CD14-positive monocyte (primary cell): ENCODE results near the gene FAM240A. TPM values are rescaled to one million over a fixed set of nuclear protein-coding genes. Genes with fewer than 3 reads are reported as not detected.
A peak's percentile ranks its signal among the peaks of the same experiment; 100 is the strongest.

Source experiments
- DNase-seq, 3 donors: peaks; one replicate each; pipeline ENCODE4 v3.0.0-alpha.2; 2011 to 2022
- H2AFZ ChIP-seq: 2 replicates; pipeline ENCODE4 v1.6.0; 2012; ENCODE audit warnings: mild to moderate bottlenecking, low read depth, low read length, inconsistent platforms; ENCODE audit not compliant: insufficient read depth, poor library complexity, severe bottlenecking
- H3K27ac ChIP-seq, 2 donors: 1 replicate in 1 of 2; 2 replicates in 1 of 2; pipeline ENCODE4 v1.5.1; 2012 to 2013; ENCODE audit warnings: low read length in 2 of 2, control low read depth in 1 of 2, inconsistent platforms in 1 of 2, low read depth in 1 of 2, mild to moderate bottlenecking in 1 of 2
- H3K27me3 ChIP-seq, 2 donors: one replicate each; pipeline versions ENCODE4 v1.6.0 to v1.6.1; 2011 to 2013; ENCODE audit warnings: low read length in 2 of 2; ENCODE audit not compliant: control insufficient read depth in 2 of 2, insufficient read depth in 2 of 2
- H3K36me3 ChIP-seq, 2 donors: replicated peaks in 1 of 2; 1 replicate in 1 of 2; 2 replicates in 1 of 2; pipeline versions ENCODE4 v1.5.1 to v1.6.1; 2012 to 2013; ENCODE audit warnings: low read length in 2 of 2, control low read depth in 1 of 2, inconsistent platforms in 1 of 2, mild to moderate bottlenecking in 1 of 2; ENCODE audit not compliant: insufficient read depth in 2 of 2, control insufficient read depth in 1 of 2
- H3K4me1 ChIP-seq, 2 donors: 1 replicate in 1 of 2; 2 replicates in 1 of 2; pipeline versions ENCODE4 v1.5.1 to v1.6.1; 2012 to 2013; ENCODE audit warnings: low read length in 2 of 2, control low read depth in 1 of 2, inconsistent platforms in 1 of 2, mild to moderate bottlenecking in 1 of 2, moderate library complexity in 1 of 2; ENCODE audit not compliant: insufficient read depth in 2 of 2, control insufficient read depth in 1 of 2
- H3K4me2 ChIP-seq: replicated peaks from 2 replicates; pipeline ENCODE3; 2012; ENCODE audit warnings: low read length, moderate library complexity, mild to moderate bottlenecking; ENCODE audit not compliant: poor library complexity, severe bottlenecking; ENCODE audit errors: extremely low read depth
- H3K4me3 ChIP-seq, 3 experiments: fragments of 200-600 bp in 1 of 3; sonication (generic) in 1 of 3; replicated peaks in 1 of 3; 1 replicate in 2 of 3; 2 replicates in 1 of 3; pipeline ENCODE4 v1.5.1; 2011 to 2013; ENCODE audit warnings: low read length in 3 of 3, mild to moderate bottlenecking in 3 of 3, control low read depth in 2 of 3, low read depth in 2 of 3, inconsistent platforms in 1 of 3, moderate library complexity in 1 of 3
- H3K79me2 ChIP-seq: 2 replicates; pipeline ENCODE4 v1.6.0; 2012; ENCODE audit warnings: mild to moderate bottlenecking, control low read depth, inconsistent platforms, low read length, moderate library complexity; ENCODE audit not compliant: insufficient read depth
- H3K9ac ChIP-seq: 2 replicates; pipeline ENCODE4 v1.6.0; 2017; ENCODE audit warnings: low read length, mild to moderate bottlenecking; ENCODE audit not compliant: insufficient read depth, poor library complexity, severe bottlenecking
- H3K9me3 ChIP-seq, 2 donors: replicated peaks in 1 of 2; 1 replicate in 1 of 2; 2 replicates in 1 of 2; pipeline versions ENCODE4 v1.5.1 to v1.6.1; 2012 to 2013; ENCODE audit warnings: low read length in 2 of 2, control low read depth in 1 of 2; ENCODE audit not compliant: control insufficient read depth in 1 of 2, insufficient read depth in 1 of 2
- H4K20me1 ChIP-seq: 2 replicates; pipeline ENCODE4 v1.6.0; 2012; ENCODE audit warnings: mild to moderate bottlenecking, low read length, control low read depth, moderate library complexity; ENCODE audit not compliant: insufficient read depth
- H3K27ac Mint-ChIP-seq, 7 donors: one replicate each; pipeline ENCODE4 v1.8.0; 2020; ENCODE audit warnings: mild to moderate bottlenecking in 7 of 7, mixed read lengths in 7 of 7, moderate library complexity in 6 of 7, inconsistent platforms in 2 of 7
- H3K27me3 Mint-ChIP-seq, 3 donors: one replicate each; pipeline ENCODE4 v1.8.0; 2021 to 2022; ENCODE audit warnings: low read depth in 3 of 3, mild to moderate bottlenecking in 3 of 3, mixed read lengths in 3 of 3, moderate library complexity in 3 of 3, inconsistent platforms in 1 of 3
- H3K36me3 Mint-ChIP-seq, 2 donors: one replicate each; pipeline ENCODE4 v1.8.0; 2020; ENCODE audit warnings: mixed read lengths in 2 of 2, inconsistent platforms in 1 of 2, mild to moderate bottlenecking in 1 of 2
- H3K4me1 Mint-ChIP-seq: one replicate; pipeline ENCODE4 v1.8.0; 2020; ENCODE audit warnings: mild to moderate bottlenecking, mixed read lengths
- H3K4me3 Mint-ChIP-seq, 2 donors: one replicate each; pipeline ENCODE4 v1.8.0; 2020; ENCODE audit warnings: mild to moderate bottlenecking in 2 of 2, mixed read lengths in 2 of 2, moderate library complexity in 1 of 2
- H3K9me3 Mint-ChIP-seq, 7 donors: one replicate each; pipeline ENCODE4 v1.8.0; 2020 to 2022; ENCODE audit warnings: mixed read lengths in 7 of 7, mild to moderate bottlenecking in 6 of 7, moderate library complexity in 6 of 7, inconsistent platforms in 2 of 7
- CTCF ChIP-seq: fragments of 200-600 bp; IDR thresholded peaks from one replicate; pipeline ENCODE4 v1.8.0; 2022; ENCODE audit warnings: antibody characterized with exemption, mild to moderate bottlenecking
- WGBS: methylation state at CpG from one replicate; pipeline ENCODE4 v1.1.5; 2013; ENCODE audit warnings: missing lambda C conversion rate; ENCODE audit not compliant: insufficient coverage; 5-methylcytosine and 5-hydroxymethylcytosine counted together
- intact Hi-C, 2 donors: fragments of 100-400 bp; cut with micrococcal nuclease; formaldehyde crosslinking; loops; one replicate each; pipeline versions ENCODE4 v1.15.0 to v1.15.1; 2023
- polyA plus RNA-seq, 3 donors: library from polyadenylated mRNA; depleted of rRNA in 1 of 3; unstranded in 2 of 3; stranded (reverse) in 1 of 3; fragments of 300-500 nt in 2 of 3; fragments of >200 nt in 1 of 3; fragmentation: Illumina TruSeq in 2 of 3; gene quantifications; 1 replicate in 2 of 3; 2 replicates in 1 of 3; pipeline ENCODE4 v1.2.3, GENCODE V29; 2012 to 2021

The FAM240A gene
- polyA plus RNA-seq, 3 donors = not detected

- intact Hi-C loops = no loop called here
- H3K4me3 ChIP-seq = no peak overlapping the region
- Mint-ChIP-seq H3K27me3 (peaks cover 2 to 3% (median 2%) of the 10 kb centered on the region in 3 donors), H3K4me1 (peaks cover 11% of the 10 kb centered on the region), H3K4me3 (no peak overlapping the region), H3K36me3 (no peaks in the 10 kb centered on the region), H3K27ac (no peak overlapping the region), H3K9me3 (peaks cover 0 to 2% (median 0%) of the 10 kb centered on the region in 7 donors)
- no peaks in the 10 kb centered on the region for H3K9me3 ChIP-seq
- WGBS = 90% methylated on average over 2 of the region's 5 CpGs
- no peaks in the 10 kb centered on the region for H3K79me2 ChIP-seq
- TF ChIP-seq CTCF = no peak
- H3K27me3 ChIP-seq = no peaks in the 10 kb centered on the region
- peaks cover 0 to 4% of the 10 kb centered on the region in 2 donors for H3K4me1 ChIP-seq
- H3K4me2 ChIP-seq = no peak overlapping the region
- H3K27ac ChIP-seq = no peak overlapping the region
- no peaks in the 10 kb centered on the region for H4K20me1 ChIP-seq
- H3K36me3 ChIP-seq = no peaks in the 10 kb centered on the region
- no peak overlapping the region for H3K9ac ChIP-seq
- H2AFZ ChIP-seq = no peak overlapping the region
- DNase-seq = no peak
These were observed 12.7 kb upstream of the FAM240A start for GRCh38 chr3:46599590-46599989.

- Histone ChIP-seq H3K4me3 (no peak overlapping the region), H3K27ac (no peak overlapping the region), H3K4me2 (no peak overlapping the region), H3K9me3 (no peaks in the 10 kb centered on the region), H2AFZ (no peak overlapping the region), H3K36me3 (no peaks in the 10 kb centered on the region), H4K20me1 (no peaks in the 10 kb centered on the region), H3K79me2 (no peaks in the 10 kb centered on the region), H3K27me3 (no peaks in the 10 kb centered on the region), H3K9ac (no peak overlapping the region), H3K4me1 (peaks cover 0 to 4% of the 10 kb centered on the region in 2 donors)
- WGBS = 83% methylated on average over 1 of the region's 1 CpG
- Mint-ChIP-seq H3K9me3 (peaks cover 0 to 2% (median 0%) of the 10 kb centered on the region in 7 donors), H3K27ac (peak overlapping the region in 1 of 7 donors; percentile 59), H3K4me3 (no peak overlapping the region), H3K4me1 (peaks cover 15% of the 10 kb centered on the region), H3K36me3 (no peaks in the 10 kb centered on the region), H3K27me3 (peaks cover 0 to 3% (median 2%) of the 10 kb centered on the region in 3 donors)
- intact Hi-C loops = no loop called here
- TF ChIP-seq CTCF = no peak
- no peak for DNase-seq
These were observed 8.8 kb upstream of the FAM240A start for GRCh38 chr3:46603446-46604046.
